ENCODE results near the gene FAM163A.
"Not testable (repeated sequence)": the region's sequence is repeated elsewhere in the genome, so short reads cannot be mapped to it uniquely, and the experiment has no call there.

The FAM163A gene

GRCh38 chr1:179793281-179793680 lies 50.2 kb downstream of the FAM163A start:
- no peak for DNase-seq (ENCODE audit: low read depth in 2 of 2)

- no peak for DNase-seq (ENCODE audit: low read depth in 2 of 2)
Observed at GRCh38 chr1:179794146-179794545, 51.1 kb downstream of the FAM163A start.

GRCh38 chr1:179794669-179795068 lies 51.6 kb downstream of the FAM163A start:
- DNase-seq (ENCODE audit: low read depth in 2 of 2), result no peak

- no peak for DNase-seq (ENCODE audit: low read depth in 2 of 2)
Observed at GRCh38 chr1:179798213-179798863, 55.2 kb downstream of the FAM163A start.

- no peak for DNase-seq (ENCODE audit: low read depth in 2 of 2)
Observed at GRCh38 chr1:179798864-179799516, 55.9 kb downstream of the FAM163A start.

- no peak for DNase-seq (ENCODE audit: low read depth in 2 of 2)
Observed at GRCh38 chr1:179800481-179800880, 57.4 kb downstream of the FAM163A start.

GRCh38 chr1:179803104-179803503 lies 60.0 kb downstream of the FAM163A start:
- DNase-seq (ENCODE audit: low read depth in 2 of 2), result no peak

- no peak for DNase-seq (ENCODE audit: low read depth in 2 of 2)
Observed at GRCh38 chr1:179803918-179804317, 60.8 kb downstream of the FAM163A start.

- not testable (repeated sequence) for DNase-seq (ENCODE audit: low read depth in 2 of 2)
Observed at GRCh38 chr1:179804417-179804816, 61.3 kb downstream of the FAM163A start.

GRCh38 chr1:179805291-179806195 lies 62.5 kb downstream of the FAM163A start:
- no peak for DNase-seq (ENCODE audit: low read depth in 2 of 2)

- no peak for DNase-seq (ENCODE audit: low read depth in 2 of 2)
Observed at GRCh38 chr1:179806333-179806732, 63.2 kb downstream of the FAM163A start.

- DNase-seq (ENCODE audit: low read depth in 2 of 2), result no peak
Observed at GRCh38 chr1:179807291-179807690, 64.2 kb downstream of the FAM163A start.

GRCh38 chr1:179807691-179808485 lies 64.8 kb downstream of the FAM163A start:
- no peak for DNase-seq (ENCODE audit: low read depth in 2 of 2)

GRCh38 chr1:179808503-179808902 lies 65.4 kb downstream of the FAM163A start:
- DNase-seq (ENCODE audit: low read depth in 2 of 2), result no peak

GRCh38 chr1:179809506-179810366 lies 66.6 kb downstream of the FAM163A start:
- DNase-seq (ENCODE audit: low read depth in 2 of 2), result peak in 1 of 2 experiments; percentile 8

GRCh38 chr1:179810367-179810715 lies 67.2 kb downstream of the FAM163A start:
- DNase-seq (ENCODE audit: low read depth in 2 of 2), result no peak

- DNase-seq (ENCODE audit: low read depth in 2 of 2), result no peak
Observed at GRCh38 chr1:179812501-179813292, 69.6 kb downstream of the FAM163A start.

- DNase-seq (ENCODE audit: low read depth in 2 of 2), result no peak
Observed at GRCh38 chr1:179813626-179814545, 70.8 kb downstream of the FAM163A start.

GRCh38 chr1:179814546-179814838 lies 71.4 kb downstream of the FAM163A start:
- no peak for DNase-seq (ENCODE audit: low read depth in 2 of 2)
